Measurements from ENCODE around the gene PRRT4.

The PRRT4 gene

DNA sequence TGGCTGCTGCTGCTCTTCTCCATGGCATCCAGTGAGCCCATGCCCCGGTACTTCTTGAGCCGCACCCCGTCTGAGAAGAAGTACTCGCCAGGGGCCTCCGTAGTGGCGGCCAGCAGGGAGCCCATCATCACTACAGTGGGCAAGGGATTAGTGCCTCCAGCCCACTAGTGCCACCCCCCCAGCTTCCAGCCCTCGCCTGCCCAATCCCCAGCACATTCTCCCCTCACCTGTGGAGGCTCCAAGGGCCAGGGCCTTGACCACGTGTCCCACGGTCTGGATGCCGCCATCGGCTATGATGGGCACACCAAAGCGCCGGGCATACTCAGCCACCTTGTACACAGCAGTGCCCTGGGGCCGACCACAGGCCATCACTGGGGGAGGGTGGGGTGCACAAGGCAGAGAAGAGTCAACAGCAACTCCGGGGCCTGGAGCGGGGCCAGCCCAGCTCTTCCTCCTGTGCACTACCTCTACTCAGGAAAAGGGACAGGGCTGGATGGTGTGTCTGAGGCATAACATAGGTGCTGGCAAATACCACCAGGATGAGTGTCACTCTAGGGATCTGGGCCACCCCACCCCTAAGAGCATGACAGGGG, 33.5 kb upstream of the PRRT4 start:
- DNase-seq = no peak

GRCh38 chr7:128393526-128394330, 32.2 kb upstream of the PRRT4 start:
- no peak for DNase-seq

GRCh38 chr7:128392446-128393327, 31.2 kb upstream of the PRRT4 start:
- no peak for DNase-seq

DNA sequence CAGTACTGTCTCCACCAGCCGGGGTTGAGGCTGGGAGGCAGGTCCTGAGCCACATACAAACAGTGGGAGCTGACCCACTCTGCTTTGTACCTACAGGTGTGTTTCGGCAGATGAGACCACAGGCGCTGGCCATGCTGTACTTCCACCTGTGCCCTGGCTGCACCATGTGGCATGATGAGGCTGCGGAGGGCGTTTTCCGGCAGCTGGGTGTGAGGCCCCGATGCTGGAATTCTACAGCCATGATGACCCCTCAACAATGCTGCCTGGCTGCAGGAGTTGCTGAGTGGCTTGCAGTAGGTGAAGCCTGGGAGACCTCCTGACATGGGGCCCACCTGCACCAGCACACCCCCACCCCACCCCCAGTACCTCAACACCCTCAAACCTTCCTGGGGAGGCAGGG, 30.3 kb upstream of the PRRT4 start:
- DNase-seq = no peak

DNA sequence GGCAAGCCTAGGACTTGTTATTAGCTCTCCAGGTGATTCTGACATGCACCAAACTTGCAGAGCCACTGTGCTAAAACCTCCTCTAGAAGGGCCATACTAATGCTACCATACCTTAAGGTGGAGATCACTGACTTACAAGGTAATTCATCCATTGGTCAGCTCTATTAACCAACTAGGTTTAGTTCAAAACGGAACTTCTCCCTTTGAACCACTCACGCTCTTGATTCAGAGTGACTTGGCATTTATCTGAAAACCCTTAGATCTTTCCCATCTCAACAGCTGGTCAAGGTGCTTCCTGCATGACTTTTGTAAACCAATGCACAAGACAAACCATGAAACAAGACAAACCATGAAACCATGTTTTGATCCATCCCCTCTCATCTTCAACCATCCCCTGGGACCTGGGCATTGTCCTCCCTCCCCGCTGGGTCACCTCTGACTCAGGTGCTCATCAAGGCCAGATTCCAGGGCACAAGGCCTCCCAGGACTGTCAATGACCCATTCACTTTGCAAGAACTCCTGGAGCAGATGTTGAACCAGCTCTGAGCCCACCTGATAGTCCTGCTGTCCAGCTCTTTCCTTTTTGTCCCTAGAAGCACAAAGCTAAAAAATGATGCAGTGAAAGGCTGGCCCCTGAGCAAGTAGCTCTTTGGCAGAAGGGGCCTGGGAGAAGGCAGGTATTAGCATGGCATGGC, 29.5 kb upstream of the PRRT4 start:
- DNase-seq = no peak

GRCh38 chr7:128389618-128390329, 28.3 kb upstream of the PRRT4 start:
- DNase-seq = peak; percentile 48

DNA sequence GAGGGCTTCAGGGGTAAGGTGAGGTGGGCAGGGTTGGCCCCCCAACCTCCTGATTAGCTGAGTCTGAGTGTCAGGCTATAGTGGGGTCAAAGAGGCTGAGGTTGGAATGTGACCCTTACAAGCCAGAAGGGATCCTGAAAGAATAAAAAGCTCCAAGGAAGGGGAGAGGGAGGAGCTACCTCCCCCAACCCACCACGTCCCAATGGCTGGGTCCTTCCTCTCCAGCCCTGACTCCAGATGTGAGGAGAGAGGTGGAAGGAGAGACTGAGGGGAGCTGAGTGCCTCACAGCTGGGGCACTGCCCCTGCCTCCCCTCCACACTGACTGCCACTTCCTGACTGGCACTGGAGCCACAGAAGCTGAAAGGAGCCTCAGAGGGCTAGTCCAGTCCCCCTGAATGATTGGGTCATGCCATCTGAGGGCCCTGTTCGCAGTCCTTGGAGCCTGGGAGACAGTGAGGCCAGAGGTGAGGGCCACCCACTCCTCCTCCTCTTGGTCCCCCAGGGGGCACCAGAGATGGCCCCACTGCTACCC, 27.7 kb upstream of the PRRT4 start:
- no peak for DNase-seq

DNA sequence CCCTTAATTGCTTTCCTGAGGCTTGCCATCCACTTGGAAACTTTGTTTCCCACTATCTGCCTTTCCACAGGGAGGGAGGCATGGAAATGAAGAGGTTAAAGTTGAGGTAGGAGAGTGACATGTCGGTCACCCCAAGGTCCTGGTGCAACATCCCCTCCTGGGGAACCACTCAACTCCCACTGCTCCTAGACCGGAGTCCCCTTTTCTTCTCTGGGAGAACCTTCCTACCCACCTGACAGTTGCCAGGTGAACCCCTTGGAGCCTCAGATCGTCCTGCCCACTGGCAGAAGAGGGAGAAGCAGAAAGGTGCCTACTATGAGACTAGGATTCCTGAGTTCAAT, 26.6 kb upstream of the PRRT4 start:
- DNase-seq = no peak

- peak; percentile 88 for DNase-seq
Observed at GRCh38 chr7:128387216-128388144, 26.0 kb upstream of the PRRT4 start.

DNA sequence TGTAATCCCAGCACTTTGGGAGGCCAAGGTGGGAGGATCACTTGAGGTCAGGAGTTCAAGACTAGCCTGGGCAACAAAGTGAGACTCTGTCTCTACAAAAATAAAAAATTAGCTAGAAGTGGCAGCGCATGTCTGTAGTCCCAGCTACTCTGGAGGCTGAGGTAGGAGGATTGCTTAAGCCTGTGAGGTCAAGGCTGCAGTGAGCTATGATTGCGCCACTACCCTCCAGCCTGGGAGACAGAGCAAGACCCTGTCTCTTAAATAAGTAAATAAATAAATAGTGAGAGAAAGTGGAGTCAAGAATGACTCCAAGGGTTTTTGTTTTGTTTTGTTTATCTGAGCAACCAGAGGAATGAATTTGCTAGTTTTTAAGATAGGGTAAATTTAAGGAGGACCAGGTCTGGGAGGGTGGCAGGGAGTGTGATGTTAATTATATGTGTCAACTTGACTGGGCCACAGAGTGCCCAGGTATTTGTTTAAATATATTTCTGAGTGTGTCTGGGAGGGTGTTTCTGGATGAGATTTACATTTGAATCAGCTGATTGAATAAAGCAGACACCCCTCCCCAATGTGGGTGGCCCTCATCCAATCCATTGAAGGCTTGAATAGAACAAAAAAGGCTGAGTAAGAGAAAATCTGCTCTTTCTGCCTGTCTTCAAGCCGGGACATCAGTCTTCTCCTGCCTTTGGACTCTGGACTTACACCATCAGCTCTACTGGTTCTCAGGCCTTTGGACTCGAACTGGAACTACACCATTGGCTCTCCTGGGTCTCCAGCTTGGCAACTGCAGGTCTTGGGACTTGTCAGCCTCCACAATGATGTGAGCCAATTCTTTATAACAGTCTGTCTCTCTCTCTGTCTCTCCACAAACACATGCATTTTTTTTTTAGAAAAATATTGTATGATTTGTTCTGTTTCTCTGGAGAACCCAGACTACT, 24.8 kb upstream of the PRRT4 start:
- no peak for DNase-seq

DNA sequence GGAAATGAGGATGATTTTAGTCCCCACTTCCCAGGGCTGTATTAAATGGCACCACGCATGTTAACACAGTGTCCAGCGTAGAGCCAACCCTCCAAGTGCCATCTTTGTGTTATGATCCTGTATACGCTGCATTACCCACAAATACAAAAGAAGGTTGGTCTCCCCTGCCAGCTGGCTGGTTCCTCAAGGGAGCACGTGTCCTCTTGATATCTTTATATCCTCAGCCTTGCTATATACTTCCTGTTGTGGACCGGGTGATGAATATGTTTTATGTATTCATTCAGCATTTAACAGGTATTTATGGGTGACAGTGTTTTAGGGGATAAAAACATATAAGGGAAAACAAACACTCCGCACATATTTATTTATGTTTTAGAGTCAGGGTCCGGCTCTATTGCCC, 23.2 kb upstream of the PRRT4 start:
- no peak for DNase-seq

- no peak for DNase-seq
Observed at GRCh38 chr7:128383776-128384175, 22.3 kb upstream of the PRRT4 start.

DNA sequence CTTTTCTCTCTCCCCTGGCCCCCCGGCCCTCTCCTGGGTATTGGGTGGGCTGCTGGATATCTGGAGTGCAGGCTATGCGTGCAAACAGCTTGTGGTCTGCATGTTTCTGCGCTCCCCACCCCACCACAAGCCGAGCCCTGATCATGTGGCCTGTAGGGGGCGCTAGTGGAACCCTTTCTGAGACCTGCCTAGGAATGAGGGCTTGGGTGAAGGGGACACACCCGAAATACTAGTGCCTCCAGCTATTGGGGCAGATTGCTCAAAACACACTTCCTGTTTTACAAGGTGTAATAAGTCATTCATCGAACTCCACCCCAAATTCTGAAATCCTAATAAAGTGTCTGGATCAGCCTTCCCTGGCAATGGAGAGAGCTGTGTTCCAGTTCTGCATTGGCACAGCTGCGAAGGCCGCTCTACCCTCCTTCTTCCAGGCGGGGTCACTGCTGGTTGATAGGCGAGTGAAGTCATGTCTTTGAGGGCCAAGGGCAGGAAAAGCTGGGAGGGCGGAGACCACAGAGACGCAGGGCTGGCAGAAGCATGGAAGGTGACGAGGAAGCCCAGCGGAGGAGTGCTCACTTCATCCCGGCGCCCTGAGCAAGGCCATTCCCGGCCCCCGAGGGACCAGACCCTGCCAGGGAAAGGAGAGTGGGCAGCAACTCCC, 19.8 kb upstream of the PRRT4 start:
- DNase-seq = peak; percentile 58

DNA sequence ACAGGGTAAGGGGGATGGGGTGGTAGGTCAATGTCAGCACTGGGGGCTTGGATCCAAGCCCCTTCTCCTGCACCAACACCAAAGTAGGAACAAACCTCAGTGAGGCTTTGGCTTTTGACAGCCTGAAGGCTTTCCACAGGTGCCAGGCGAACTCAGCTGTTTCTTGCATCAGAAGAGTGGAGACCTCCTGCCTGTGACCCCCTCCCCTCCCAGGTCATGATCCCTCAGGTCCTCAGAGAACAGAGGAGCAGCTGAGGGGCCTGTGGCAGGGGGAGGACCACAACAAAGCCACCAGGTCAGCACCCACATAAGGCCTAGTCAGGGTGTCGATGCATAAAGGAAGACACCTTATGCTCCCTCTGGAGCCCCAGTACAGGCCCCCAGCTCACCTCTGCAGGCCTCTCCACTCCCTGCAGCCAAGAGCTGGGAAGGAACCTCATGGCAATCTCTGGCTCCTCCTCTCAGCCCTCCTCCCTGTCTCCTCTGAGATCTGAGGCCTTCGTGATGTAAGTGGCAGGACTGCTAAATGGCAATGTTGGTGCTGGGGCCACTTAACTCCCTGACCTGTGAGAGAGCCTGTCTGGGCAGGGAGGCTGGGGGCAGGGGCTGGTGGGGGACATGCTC, 19.1 kb upstream of the PRRT4 start:
- no peak for DNase-seq

GRCh38 chr7:128379900-128380479, 18.5 kb upstream of the PRRT4 start:
- no peak for DNase-seq

DNA sequence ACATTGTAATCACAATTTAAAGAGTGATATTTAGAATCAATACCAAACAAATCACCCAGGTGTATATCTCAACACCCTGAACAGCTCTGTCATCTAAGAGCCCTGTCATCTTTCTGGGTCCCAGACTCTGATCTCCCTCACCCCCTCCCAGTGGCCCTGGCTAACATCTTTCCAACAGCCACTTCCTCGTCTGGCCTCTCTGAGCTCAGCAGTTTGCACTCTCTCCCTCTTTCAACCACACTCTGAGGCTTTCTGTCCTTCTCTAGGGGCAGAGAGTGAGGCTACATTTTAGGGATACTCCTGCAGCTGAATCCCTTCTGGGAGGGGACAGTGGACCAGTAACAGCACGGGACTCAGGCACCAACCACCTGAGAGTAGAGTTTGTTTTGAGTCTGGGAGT, 17.1 kb upstream of the PRRT4 start:
- DNase-seq = no peak

DNA sequence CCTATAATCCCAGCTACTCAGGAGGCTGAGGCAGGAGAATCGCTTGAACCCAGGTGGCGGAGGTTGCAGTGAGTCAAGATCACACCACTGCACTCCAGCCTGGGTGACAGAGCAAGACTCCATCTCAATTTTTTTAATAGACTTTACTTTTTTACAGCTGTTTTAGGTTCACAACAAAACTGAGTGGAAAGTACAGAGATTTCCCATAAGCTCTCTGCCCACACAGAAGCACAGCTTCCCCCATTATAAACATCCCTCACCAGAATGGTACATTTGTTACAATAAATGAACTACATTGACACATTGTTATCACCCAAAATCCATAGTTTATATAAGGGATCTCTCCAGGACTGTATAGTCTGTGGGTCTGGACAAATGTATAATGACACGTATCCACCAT, 14.6 kb upstream of the PRRT4 start:
- DNase-seq = no peak

- no peak for DNase-seq
Observed at GRCh38 chr7:128374041-128374440, 12.6 kb upstream of the PRRT4 start.

GRCh38 chr7:128373606-128374005, 12.1 kb upstream of the PRRT4 start:
- peak; percentile 61 for DNase-seq

All from NCI-H82 (cell line).